Spleen (tissue), 11 donors: Measurements from ENCODE around the gene PBXIP1. TPM values are rescaled to one million over a fixed set of nuclear protein-coding genes. Genes with fewer than 3 reads are reported as not detected.
A peak's percentile ranks its signal among the peaks of the same experiment; 100 is the strongest.

Experiments
- DNase-seq: peaks from one replicate; pipeline ENCODE4 v3.0.0-alpha.2; 2020
- H3K27ac ChIP-seq, 8 donors: fragments of 200-600 bp; sonication (generic) in 7 of 8; 1 replicate in 4 of 8; 2 replicates in 4 of 8; pipeline versions ENCODE4 v1.5.0 to v1.8.0; 2016 to 2021; ENCODE audit warnings: inconsistent platforms in 4 of 8, mild to moderate bottlenecking in 4 of 8, moderate library complexity in 1 of 8
- H3K27me3 ChIP-seq, 7 donors: fragments of 200-600 bp; sonication (generic) in 6 of 7; replicated peaks in 1 of 7; 1 replicate in 4 of 7; 2 replicates in 3 of 7; pipeline versions ENCODE4 v1.5.0 to v1.8.0; 2016 to 2021; ENCODE audit warnings: inconsistent platforms in 3 of 7, mild to moderate bottlenecking in 1 of 7
- H3K36me3 ChIP-seq, 6 donors: fragments of 200-600 bp; sonication (generic) in 5 of 6; 1 replicate in 4 of 6; 2 replicates in 2 of 6; pipeline versions ENCODE4 v1.5.0 to v1.8.0; 2016 to 2021; ENCODE audit warnings: inconsistent platforms in 2 of 6
- H3K4me1 ChIP-seq, 6 donors: fragments of 200-600 bp; sonication (generic) in 5 of 6; 1 replicate in 3 of 6; 2 replicates in 3 of 6; pipeline versions ENCODE4 v1.5.0 to v1.8.0; 2016 to 2021; ENCODE audit warnings: inconsistent platforms in 3 of 6
- H3K4me3 ChIP-seq, 8 donors: fragments of 200-600 bp; sonication (generic) in 7 of 8; 1 replicate in 4 of 8; 2 replicates in 4 of 8; pipeline versions ENCODE4 v1.5.0 to v1.8.0; 2016 to 2021; ENCODE audit warnings: inconsistent platforms in 4 of 8, mild to moderate bottlenecking in 4 of 8, moderate library complexity in 2 of 8
- H3K9me3 ChIP-seq, 8 donors: fragments of 200-600 bp; sonication (generic) in 7 of 8; 1 replicate in 4 of 8; 2 replicates in 4 of 8; pipeline versions ENCODE4 v1.5.0 to v1.8.0; 2016 to 2021; ENCODE audit warnings: inconsistent platforms in 4 of 8
- POLR2A ChIP-seq, 3 donors: fragments of 450-650 bp; IDR thresholded peaks; one replicate each; pipeline ENCODE4 v1.5.1; 2017; ENCODE audit warnings: antibody characterized with exemption in 3 of 3, mild to moderate bottlenecking in 1 of 3
- POLR2AphosphoS5 ChIP-seq, 3 donors: sonication (generic); formaldehyde crosslinking; IDR thresholded peaks; one replicate each; pipeline ENCODE4 v1.5.1; 2017; ENCODE audit warnings: antibody characterized with exemption in 3 of 3
- WGBS, 5 donors: extraction: QIAGEN DNeasy Blood & Tissue Kit in 3 of 5; methylation state at CpG; one replicate each; pipeline versions ENCODE4 v1.1.5 to v1.1.7; 2013 to 2018; 5-methylcytosine and 5-hydroxymethylcytosine counted together
- intact Hi-C: fragments of 100-400 bp; cut with DNase I; formaldehyde crosslinking; loops from one replicate; pipeline ENCODE4 v1.15.0; 2023; ENCODE audit warnings: low total_unique reads
- polyA plus RNA-seq, 3 donors: library from polyadenylated mRNA; stranded (reverse); fragments of 200-250 nt; gene quantifications; one replicate each; pipeline ENCODE4 v1.2.1, GENCODE V29; 2013
- total RNA-seq, 7 donors: library from RNA; depleted of rRNA in 3 of 7; stranded (reverse); fragments of >200 nt in 3 of 7; fragmentation: NEBNext Ultra II Directional in 4 of 7; extraction: Animal tissue kit (Norgen Biotek cat#: 25700) in 4 of 7; gene quantifications; one replicate each; pipeline versions ENCODE4 v1.1.0 to v1.2.1, GENCODE V29; 2016 to 2021
- TF ChIP-seq, protein P1 (sequence below), 11 experiments: fragments of 200-600 bp in 7 of 11; fragments of 450-650 bp in 4 of 11; sonication (generic) in 4 of 11; IDR thresholded peaks in 8 of 11; conservative IDR thresholded peaks in 3 of 11; 1 replicate in 7 of 11; 2 replicates in 4 of 11; pipeline versions ENCODE4 v1.4.0 to v1.8.0; 2016 to 2021; ENCODE audit warnings: antibody characterized with exemption in 11 of 11, inconsistent platforms in 4 of 11, mild to moderate bottlenecking in 1 of 11
- donor health status: healthy with polysubstance abuse.
- donor health status: DM: no; HTN: no; CAD: no; lungs with moderate emphysema.
- donor health status: DM: no; HTN: no; CAD: no.
- donor health status: Bipolar disorder and iron deficiency.
- donor health status: healthy.
- donor health status: DM: no; HTN: no; CAD: no.
- donor health status: DM: yes; HTN: yes; CAD: no.

Gene PBXIP1
- total and polyA plus RNA-seq, 10 donors = 55.5 to 125 (median 89.5) TPM

DNA sequence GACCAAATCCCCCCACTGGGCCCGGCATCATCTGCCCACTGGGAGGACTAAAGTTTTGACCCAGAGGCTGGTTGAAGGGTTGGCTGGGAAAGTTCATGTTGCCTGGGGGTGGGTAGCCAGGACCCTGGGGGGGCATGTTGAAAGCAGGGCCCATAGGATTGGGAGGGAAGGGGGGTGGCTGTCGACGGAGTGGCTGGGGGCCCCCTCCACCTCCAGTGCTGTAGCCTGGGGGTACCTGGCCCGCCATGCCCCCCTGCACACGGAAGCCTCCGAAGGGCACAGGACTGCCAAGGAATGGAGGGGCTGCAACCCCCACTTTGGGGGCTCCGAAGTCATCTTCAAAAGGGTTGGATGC lies 3.5 kb upstream of the PBXIP1 start:
- 88 to 98% (median 94%) methylated on average over 7 of the region's 7 CpGs for WGBS, 5 donors

DNA sequence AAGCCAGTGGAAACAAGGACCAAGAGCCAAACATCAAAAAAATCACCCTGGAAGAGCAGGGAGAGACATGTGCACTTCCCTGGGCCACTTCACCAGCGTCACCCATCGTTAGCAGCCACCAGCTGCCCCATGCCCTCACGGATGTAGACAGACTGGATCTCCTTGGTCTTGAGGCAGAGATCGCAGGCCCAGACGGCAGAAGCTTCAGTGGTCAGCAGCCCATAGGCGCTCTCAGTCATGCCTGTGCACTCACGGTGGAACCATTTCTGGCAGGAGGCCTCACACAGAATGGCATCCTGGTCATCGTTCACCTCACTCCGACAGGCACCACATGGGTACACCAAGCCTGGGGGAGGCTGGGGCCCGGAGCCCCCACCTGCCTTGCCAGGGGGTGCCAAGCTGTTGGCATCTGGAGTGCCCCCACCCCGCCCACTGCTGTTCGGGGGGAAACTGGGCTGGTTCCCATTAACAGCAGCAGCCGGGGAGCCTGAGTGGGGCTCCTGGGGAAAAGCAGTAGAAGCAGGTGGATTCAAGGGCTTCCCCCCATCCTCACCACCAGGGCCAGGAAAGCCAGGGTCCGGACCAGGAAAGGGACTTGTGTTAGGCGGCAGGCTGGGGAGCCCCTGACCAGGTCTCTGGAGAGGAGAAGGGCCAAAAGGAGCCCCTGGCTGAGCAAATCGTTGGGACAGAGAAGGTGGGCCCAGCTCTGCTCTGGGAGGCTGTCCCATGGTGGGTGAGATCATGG lies 3.0 kb upstream of the PBXIP1 start:
- intact Hi-C loops = no loop called here
- Histone ChIP-seq H3K4me1 (peaks cover 41 to 93% (median 71%) of the 10 kb centered on the region in 6 donors), H3K27ac (peak overlapping the region in 3 of 8 donors; percentile 12 to 21 (median 13)), H3K36me3 (peaks cover 0 to 36% (median 28%) of the 10 kb centered on the region in 6 donors), H3K4me3 (no peak overlapping the region), H3K27me3 (no peaks in the 10 kb centered on the region), H3K9me3 (no peaks in the 10 kb centered on the region)
- TF ChIP-seq POLR2AphosphoS5 (IDR thresholded peaks at IDR 0.05) (peak in 1 of 3 donors; percentile 31), POLR2A (IDR thresholded peaks at IDR 0.05) (no peak)
- TF ChIP-seq, protein P1, sequence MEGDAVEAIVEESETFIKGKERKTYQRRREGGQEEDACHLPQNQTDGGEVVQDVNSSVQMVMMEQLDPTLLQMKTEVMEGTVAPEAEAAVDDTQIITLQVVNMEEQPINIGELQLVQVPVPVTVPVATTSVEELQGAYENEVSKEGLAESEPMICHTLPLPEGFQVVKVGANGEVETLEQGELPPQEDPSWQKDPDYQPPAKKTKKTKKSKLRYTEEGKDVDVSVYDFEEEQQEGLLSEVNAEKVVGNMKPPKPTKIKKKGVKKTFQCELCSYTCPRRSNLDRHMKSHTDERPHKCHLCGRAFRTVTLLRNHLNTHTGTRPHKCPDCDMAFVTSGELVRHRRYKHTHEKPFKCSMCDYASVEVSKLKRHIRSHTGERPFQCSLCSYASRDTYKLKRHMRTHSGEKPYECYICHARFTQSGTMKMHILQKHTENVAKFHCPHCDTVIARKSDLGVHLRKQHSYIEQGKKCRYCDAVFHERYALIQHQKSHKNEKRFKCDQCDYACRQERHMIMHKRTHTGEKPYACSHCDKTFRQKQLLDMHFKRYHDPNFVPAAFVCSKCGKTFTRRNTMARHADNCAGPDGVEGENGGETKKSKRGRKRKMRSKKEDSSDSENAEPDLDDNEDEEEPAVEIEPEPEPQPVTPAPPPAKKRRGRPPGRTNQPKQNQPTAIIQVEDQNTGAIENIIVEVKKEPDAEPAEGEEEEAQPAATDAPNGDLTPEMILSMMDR (IDR thresholded peaks at IDR 0.05 in 8 of 11, conservative IDR thresholded peaks at IDR 0.05 in 3 of 11) = no peak
- 89 to 98% (median 92%) methylated on average over 12 to 16 of the region's 16 CpGs for WGBS, 5 donors
- DNase-seq = peak; percentile 75

More for the DNA sequence above, 3.5 kb upstream of the PBXIP1 start:
- Histone ChIP-seq H3K36me3 (peaks cover 0 to 42% (median 34%) of the 10 kb centered on the region in 6 donors), H3K4me1 (peaks cover 36 to 93% (median 66%) of the 10 kb centered on the region in 6 donors), H3K27me3 (no peaks in the 10 kb centered on the region), H3K27ac (peak overlapping the region in 3 of 8 donors; percentile 13 to 99 (median 21)), H3K9me3 (no peaks in the 10 kb centered on the region), H3K4me3 (peak overlapping the region in 1 of 8 donors; percentile 9)
- DNase-seq = peak; percentile 77
- TF ChIP-seq POLR2AphosphoS5 (IDR thresholded peaks at IDR 0.05) (no peak), POLR2A (IDR thresholded peaks at IDR 0.05) (no peak)
- TF ChIP-seq, protein P1 (IDR thresholded peaks at IDR 0.05 in 8 of 11, conservative IDR thresholded peaks at IDR 0.05 in 3 of 11) = no peak
- intact Hi-C loops = no loop called here

DNA sequence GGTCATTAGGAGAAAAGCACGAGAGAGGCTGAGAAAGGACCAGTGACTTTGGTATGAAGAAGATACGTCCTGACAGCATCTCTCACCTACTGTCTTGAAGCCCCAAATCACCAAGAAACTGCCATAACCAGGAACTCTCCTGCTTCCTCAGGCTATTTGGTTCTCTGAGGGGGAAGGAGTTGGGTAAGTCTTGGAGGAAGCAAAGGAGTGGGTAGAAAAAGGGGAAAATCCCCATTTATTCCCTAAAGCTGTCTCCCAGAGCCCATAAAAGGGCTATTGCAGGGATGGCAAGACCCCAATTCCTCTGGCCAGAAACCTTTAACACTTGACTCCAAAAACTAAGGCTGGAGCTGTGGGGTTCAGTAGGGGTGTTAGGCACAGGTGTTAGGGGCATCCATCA lies 2.1 kb upstream of the PBXIP1 start:
- 78 to 97% (median 90%) methylated on average over 2 of the region's 2 CpGs for WGBS, 5 donors
- H3K36me3 ChIP-seq = peaks cover 0 to 28% (median 21%) of the 10 kb centered on the region in 6 donors
- peak overlapping the region in 1 of 8 donors; percentile 89 for H3K27ac ChIP-seq
- no peaks in the 10 kb centered on the region for H3K27me3 ChIP-seq
- H3K4me1 ChIP-seq = peaks cover 46 to 93% (median 73%) of the 10 kb centered on the region in 6 donors
- intact Hi-C loops = no loop called here
- no peak for DNase-seq
- TF ChIP-seq, protein P1 (IDR thresholded peaks at IDR 0.05 in 8 of 11, conservative IDR thresholded peaks at IDR 0.05 in 3 of 11) = no peak
- no peak for TF ChIP-seq POLR2A (IDR thresholded peaks at IDR 0.05)
- TF ChIP-seq POLR2AphosphoS5 (IDR thresholded peaks at IDR 0.05) = no peak
- no peaks in the 10 kb centered on the region for H3K9me3 ChIP-seq
- no peak overlapping the region for H3K4me3 ChIP-seq

DNA sequence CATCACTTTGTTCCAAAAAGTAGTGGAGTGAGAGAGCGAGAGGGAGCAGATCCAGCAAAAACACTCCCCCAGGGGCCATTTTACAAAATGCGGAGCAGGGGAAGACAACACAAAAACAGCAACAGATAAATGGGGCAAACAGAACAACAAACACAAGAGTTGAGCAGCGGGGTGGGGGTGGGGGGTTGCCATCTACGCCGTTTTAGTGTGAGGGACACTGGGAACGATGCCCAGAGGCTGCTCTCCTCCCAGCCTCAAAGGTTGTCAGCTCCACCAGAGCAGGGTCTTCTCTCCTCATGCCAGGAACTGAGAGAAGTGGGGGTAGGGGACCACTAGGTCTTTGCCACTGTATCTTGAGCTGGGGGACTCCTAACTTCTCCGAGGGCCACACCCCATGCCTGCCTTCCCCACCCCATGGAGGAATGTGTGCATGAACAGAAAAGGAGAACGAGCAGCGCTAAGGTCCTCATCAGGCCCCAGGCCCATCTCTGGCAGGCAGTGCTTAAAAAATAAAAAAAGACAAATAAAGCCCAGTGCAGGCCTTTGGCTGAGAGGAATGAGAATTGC lies 1.3 kb upstream of the PBXIP1 start:
- peaks cover 48 to 93% (median 73%) of the 10 kb centered on the region in 6 donors for H3K4me1 ChIP-seq
- TF ChIP-seq, protein P1 (IDR thresholded peaks at IDR 0.05 in 8 of 11, conservative IDR thresholded peaks at IDR 0.05 in 3 of 11) = no peak
- no peak for TF ChIP-seq POLR2AphosphoS5 (IDR thresholded peaks at IDR 0.05)
- no peak for TF ChIP-seq POLR2A (IDR thresholded peaks at IDR 0.05)
- H3K27ac ChIP-seq = peak overlapping the region in 5 of 8 donors; percentile 3 to 89 (median 83)
- WGBS, 5 donors = 73 to 83% (median 78%) methylated on average over 9 of the region's 9 CpGs
- H3K27me3 ChIP-seq = no peaks in the 10 kb centered on the region
- peaks cover 0 to 23% (median 18%) of the 10 kb centered on the region in 6 donors for H3K36me3 ChIP-seq
- intact Hi-C loops = no loop called here
- H3K9me3 ChIP-seq = no peaks in the 10 kb centered on the region
- DNase-seq = peak; percentile 56
- H3K4me3 ChIP-seq = no peak overlapping the region
